K562 (cell line): ENCODE measurements around the gene ACVR2B. TPM values are rescaled to one million over a fixed set of nuclear protein-coding genes. Genes with fewer than 3 reads are reported as not detected.

Experiments
- ATAC-seq: fragments of 200-7000 bp; cut with Tn5 transposase; 3 replicates; pipeline ENCODE4 v1.9.1; 2020; ENCODE audit warnings: moderate library complexity
- BruUV-seq: library from RNA; stranded (reverse); fragments of 400-500 nt; replicated peaks from 2 replicates; lab custom pipeline; 2021; lab: Mats Ljungman, UMichigan
- CTCF ChIA-PET: fragments of 300-600 bp; formaldehyde crosslinking; extraction: SDS; loops from one replicate; lab custom pipeline; 2021; ENCODE audit warnings: low intra/inter-chr PET ratio; lab: Yijun Ruan, JAX
- POLR2A ChIA-PET: fragments of 300-600, 350-650 bp; sonication (Branson Sonifier 250); formaldehyde crosslinking; extraction: SDS; loops from one replicate; lab custom pipeline; 2021; ENCODE audit warnings: antibody characterized with exemption, inconsistent platforms; lab: Yijun Ruan, JAX
- DNase-seq, 4 experiments: peaks; one replicate each; pipeline versions ENCODE4 v3.0.0 to v3.0.0-alpha.2; 2011 to 2018; ENCODE audit warnings: low spot score in 3 of 4, mixed read lengths in 3 of 4; ENCODE audit errors: extremely low read depth in 1 of 4
- FAIRE-seq: peaks from 2 replicates; lab custom pipeline; 2011; peaks lifted over from hg19 to GRCh38; lab: Jason Lieb, UNC
- H2AFZ ChIP-seq: 2 replicates; pipeline ENCODE4 v1.6.0; 2011; ENCODE audit warnings: low read depth, low read length, control low read depth, inconsistent platforms
- H3K27ac ChIP-seq: fragments of 200-600 bp; 3 replicates; pipeline ENCODE4 v1.8.0; 2011; ENCODE audit warnings: low read depth, mild to moderate bottlenecking, control low read depth, inconsistent platforms, low read length, moderate library complexity, mixed read lengths; ENCODE audit errors: extremely low read depth
- H3K27me3 ChIP-seq, 2 experiments: fragments of 300-600 bp in 1 of 2; 2 replicates in 1 of 2; 3 replicates in 1 of 2; pipeline versions ENCODE4 v1.6.0 to v1.8.0; 2011; ENCODE audit warnings: inconsistent platforms in 2 of 2, low read length in 2 of 2, mild to moderate bottlenecking in 1 of 2, mixed read lengths in 1 of 2, moderate library complexity in 1 of 2; ENCODE audit not compliant: control insufficient read depth in 2 of 2, insufficient read depth in 2 of 2
- H3K36me3 ChIP-seq: fragments of 300-600 bp; 3 replicates; pipeline ENCODE4 v1.8.0; 2011; ENCODE audit warnings: mild to moderate bottlenecking, low read length, inconsistent platforms; ENCODE audit not compliant: control insufficient read depth, insufficient read depth
- H3K4me1 ChIP-seq, 2 experiments: fragments of 200-600 bp in 1 of 2; replicated peaks in 1 of 2; 2 replicates in 1 of 2; 3 replicates in 1 of 2; pipeline versions ENCODE4 v1.5.1 to v1.8.0; 2011; ENCODE audit warnings: inconsistent platforms in 2 of 2, low read length in 2 of 2, mild to moderate bottlenecking in 1 of 2, mixed read lengths in 1 of 2, moderate library complexity in 1 of 2; ENCODE audit not compliant: control insufficient read depth in 2 of 2, insufficient read depth in 2 of 2
- H3K4me2 ChIP-seq: 2 replicates; pipeline ENCODE4 v1.6.1; 2011; ENCODE audit warnings: low read length, control low read depth, inconsistent platforms, mixed read lengths; ENCODE audit not compliant: insufficient read depth
- H3K4me3 ChIP-seq: fragments of 200-600 bp; sonication (generic), shearing (Covaris generic); 2 replicates; pipeline ENCODE4 v1.5.1; 2016; ENCODE audit warnings: control low read depth, inconsistent platforms
- H3K79me2 ChIP-seq: fragments of 200-600 bp; 3 replicates; pipeline ENCODE4 v1.8.0; 2011; ENCODE audit warnings: low read length, inconsistent platforms; ENCODE audit not compliant: control insufficient read depth, insufficient read depth
- H3K9ac ChIP-seq, 2 experiments: 2 replicates each; pipeline versions ENCODE4 v1.6.0 to v1.6.1; 2011; ENCODE audit warnings: low read depth in 2 of 2, low read length in 2 of 2, control low read depth in 1 of 2, inconsistent platforms in 1 of 2, mild to moderate bottlenecking in 1 of 2, mixed read lengths in 1 of 2; ENCODE audit not compliant: insufficient read depth in 1 of 2
- H3K9me1 ChIP-seq: one replicate; pipeline ENCODE4 v1.6.0; 2011; ENCODE audit warnings: inconsistent platforms, mild to moderate bottlenecking, low read length, moderate library complexity; ENCODE audit not compliant: control insufficient read depth, insufficient read depth
- H3K9me3 ChIP-seq: replicated peaks from 2 replicates; pipeline ENCODE4 v1.5.1; 2011; ENCODE audit warnings: low read depth, low read length, inconsistent platforms; ENCODE audit not compliant: control insufficient read depth, insufficient read depth
- H4K20me1 ChIP-seq: replicated peaks from 2 replicates; pipeline ENCODE4 v1.6.1; 2011; ENCODE audit warnings: low read length, inconsistent platforms, mixed read lengths; ENCODE audit not compliant: control insufficient read depth, insufficient read depth
- CEBPG ChIP-seq, 3 experiments: fragments of 200-800 bp in 1 of 3; sonication (Bioruptor generic) in 1 of 3; sonication (generic) in 1 of 3; formaldehyde crosslinking in 1 of 3; IDR thresholded peaks in 2 of 3; conservative IDR thresholded peaks in 1 of 3; 2 replicates each; pipeline versions ENCODE4 v1.6.1 to v1.8.0; 2016 to 2022; ENCODE audit warnings: missing compliant biosample characterization in 2 of 3, missing genetic modification characterization in 2 of 3, mild to moderate bottlenecking in 1 of 3, missing genetic modification reagents in 1 of 3
- DIDO1 ChIP-seq: fragments of 450-650 bp; IDR thresholded peaks from 2 replicates; pipeline ENCODE4 v1.6.1; 2016; ENCODE audit warnings: low read depth, missing biosample characterization, missing genetic modification characterization
- FOXK1 ChIP-seq: sonication (generic); formaldehyde crosslinking; IDR thresholded peaks from 2 replicates; pipeline ENCODE4 v1.8.0; 2022; ENCODE audit warnings: missing genetic modification reagents, mild to moderate bottlenecking, borderline replicate concordance
- HMG20A ChIP-seq: fragments of 450-650 bp; formaldehyde crosslinking; conservative IDR thresholded peaks from 2 replicates; pipeline ENCODE4 v1.4.0; 2020; ENCODE audit warnings: mild to moderate bottlenecking, mixed read lengths
- IRF1 ChIP-seq: sonication (generic); formaldehyde crosslinking; IDR thresholded peaks from 2 replicates; pipeline ENCODE4 v1.8.0; 2022; ENCODE audit warnings: missing genetic modification reagents, mild to moderate bottlenecking, borderline replicate concordance
- IRF2 ChIP-seq: sonication (generic); formaldehyde crosslinking; IDR thresholded peaks from 2 replicates; pipeline ENCODE4 v1.8.1; 2022; ENCODE audit warnings: mild to moderate bottlenecking, missing genetic modification reagents
- KLF6 ChIP-seq: fragments of 250-450 bp; sonication (Bioruptor Pico); IDR thresholded peaks from 2 replicates; pipeline ENCODE4 v1.4.0; 2020; ENCODE audit warnings: mild to moderate bottlenecking, moderate library complexity, borderline replicate concordance
- MAX ChIP-seq: sonication (generic); formaldehyde crosslinking; IDR thresholded peaks from 2 replicates; pipeline ENCODE4 v1.9.0; 2022; ENCODE audit warnings: mild to moderate bottlenecking, missing genetic modification reagents
- MCM2 ChIP-seq: fragments of 450-650 bp; IDR thresholded peaks from 2 replicates; pipeline ENCODE4 v1.6.1; 2017; ENCODE audit warnings: low read depth, mild to moderate bottlenecking
- NCOR1 ChIP-seq: fragments of 450-650 bp; IDR thresholded peaks from 2 replicates; pipeline ENCODE4 v1.6.1; 2016; ENCODE audit warnings: mild to moderate bottlenecking, moderate library complexity
- PHF20 ChIP-seq: fragments of 450-650 bp; IDR thresholded peaks from 2 replicates; pipeline ENCODE4 v1.6.1; 2018; ENCODE audit not compliant: partially characterized antibody
- POLR3A ChIP-seq: IDR thresholded peaks from 2 replicates; pipeline ENCODE4 v1.6.1; 2011; ENCODE audit warnings: borderline replicate concordance, mild to moderate bottlenecking, moderate library complexity; ENCODE audit not compliant: insufficient read length, insufficient read depth; ENCODE audit errors: extremely low read depth
- PURB ChIP-seq: sonication (generic); formaldehyde crosslinking; IDR thresholded peaks from 2 replicates; pipeline ENCODE4 v1.9.0; 2021; ENCODE audit warnings: low read depth, mild to moderate bottlenecking, missing genetic modification reagents
- RBM14 ChIP-seq: fragments of 200-400 bp; formaldehyde crosslinking; IDR thresholded peaks from 2 replicates; pipeline ENCODE4 v1.6.1; 2018; ENCODE audit warnings: low read depth, mild to moderate bottlenecking, low read length, moderate library complexity, borderline replicate concordance; ENCODE audit not compliant: insufficient read depth
- TOE1 ChIP-seq, 2 experiments: fragments of 450-650 bp in 1 of 2; sonication (generic) in 1 of 2; formaldehyde crosslinking in 1 of 2; IDR thresholded peaks; 2 replicates each; pipeline versions ENCODE4 v1.7.1 to v1.8.0; 2016 to 2022; ENCODE audit warnings: borderline replicate concordance in 2 of 2, mild to moderate bottlenecking in 2 of 2, antibody characterized with exemption in 1 of 2, inconsistent platforms in 1 of 2, low read depth in 1 of 2, missing genetic modification reagents in 1 of 2, moderate library complexity in 1 of 2
- ZBTB8A ChIP-seq: fragments of 450-650 bp; IDR thresholded peaks from 2 replicates; pipeline ENCODE4 v1.6.1; 2018; ENCODE audit warnings: mild to moderate bottlenecking, moderate library complexity; ENCODE audit not compliant: partially characterized antibody
- ZNF121 ChIP-seq: sonication (generic); formaldehyde crosslinking; conservative IDR thresholded peaks from 2 replicates; pipeline ENCODE4 v1.8.0; 2022; ENCODE audit warnings: missing genetic modification reagents
- ZNF586 ChIP-seq: fragments of 450-650 bp; formaldehyde crosslinking; conservative IDR thresholded peaks from 2 replicates; pipeline ENCODE4 v1.4.0; 2020; ENCODE audit warnings: mild to moderate bottlenecking, moderate library complexity
- ZNF668 ChIP-seq: fragments of 250-450 bp; sonication (Bioruptor Pico); IDR thresholded peaks from 2 replicates; pipeline ENCODE4 v1.8.0; 2022; ENCODE audit warnings: mild to moderate bottlenecking, inconsistent platforms
- WGBS: fragments of 100-300 bp; shearing (Covaris generic); methylation state at CpG from one replicate; pipeline ENCODE4 v1.1.6; 2016; ENCODE audit warnings: low coverage, mixed read lengths; ENCODE audit not compliant: insufficient coverage; ENCODE audit errors: missing lambda C conversion rate; 5-methylcytosine and 5-hydroxymethylcytosine counted together
- in situ Hi-C: fragments of 300-500 bp; cut with MboI; formaldehyde crosslinking; loops from 4 replicates; pipeline ENCODE4 v1.15.0; 2018; ENCODE audit warnings: inconsistent platforms, mixed read lengths
- intact Hi-C: fragments of 100-400 bp; cut with micrococcal nuclease; formaldehyde crosslinking; loops from 2 replicates; pipeline ENCODE4 v1.14.2; 2022
- polyA plus RNA-seq, 8 experiments: library from polyadenylated mRNA; depleted of rRNA in 4 of 8; stranded (reverse) in 5 of 8; unstranded in 3 of 8; fragments of >200 nt; fragmentation: Nextera tagmentation in 2 of 8; fragmentation: Illumina TruSeq in 1 of 8; extraction: Ambion mirVana in 2 of 8; extraction: Trizol in 1 of 8; gene quantifications; 2 replicates each; pipeline versions ENCODE4 v1.2.1 to v1.2.3, GENCODE V29; 2011 to 2014; ENCODE audit warnings: inconsistent platforms in 1 of 8, missing spikeins in 1 of 8
- total RNA-seq, 7 experiments: library from RNA; depleted of rRNA in 6 of 7; stranded (reverse); fragments of >200 nt in 6 of 7; fragmentation: Illumina TruSeq in 2 of 7; extraction: Trizol in 2 of 7; gene quantifications; 2 replicates each; pipeline versions ENCODE4 v1.2.1 to v1.2.3, GENCODE V29; 2011 to 2021; ENCODE audit warnings: low replicate concordance in 1 of 7

The ACVR2B gene
- total and polyA plus RNA-seq, 9 of the 15 experiments (the other 6 are each of a cell fraction or from before 2014, with no cell fraction given) = 1.8 to 23.7 (median 7.1) TPM

GRCh38 chr3:38487323-38487722, 33.6 kb downstream of the ACVR2B start (continued):
- TF ChIP-seq POLR3A (no peak), ZNF586 (no peak), HMG20A (CRISPR knock-in tag) (no peak), IRF2 (CRISPR knock-in tag) (no peak), MCM2 (no peak), DIDO1 (tag) (no peak)

GRCh38 chr3:38488949-38489348, 35.3 kb downstream of the ACVR2B start:
- no peak overlapping the region for H3K4me3 ChIP-seq
- FAIRE-seq (no peak), ATAC-seq (no peak), DNase-seq (no peak)
- no peaks in the 10 kb centered on the region for H3K79me2 ChIP-seq
- no peaks in the 10 kb centered on the region for H3K27me3 ChIP-seq
- H2AFZ ChIP-seq = no peak overlapping the region
- no peaks in the 10 kb centered on the region for H3K4me1 ChIP-seq
- ChIA-PET CTCF (no interaction called here), POLR2A (interaction anchor here (0.9 kb wide), 1 partner anchor 20 kb away, joined by 4 read pairs; no protein-coding TSS in a partner anchor)
- no peaks in the 10 kb centered on the region for H3K9me1 ChIP-seq
- BruUV-seq = no TSS peak
- H4K20me1 ChIP-seq = no peaks in the 10 kb centered on the region
- H3K36me3 ChIP-seq = 0 out of 3 replicates have a peak, but pooled peaks cover under 1% of the 10 kb centered on the region
- no peak overlapping the region for H3K4me2 ChIP-seq
- H3K27ac ChIP-seq = no peak overlapping the region
- no peaks in the 10 kb centered on the region for H3K9me3 ChIP-seq
- intact Hi-C loops (no loop called here), in situ Hi-C loops (no loop called here)
- no peak overlapping the region for H3K9ac ChIP-seq
- WGBS = 51% methylated on average over 2 of the region's 2 CpGs
- TF ChIP-seq FOXK1 (CRISPR knock-in tag) (no peak), PURB (CRISPR knock-in tag) (no peak), PHF20 (no peak), ZBTB8A (no peak), NCOR1 (no peak), KLF6 (CRISPR knock-in tag) (no peak), RBM14 (no peak), ZNF668 (CRISPR knock-in tag) (no peak), CEBPG (CRISPR knock-in tag; IDR thresholded peaks at IDR 0.05) (no peak), CEBPG (tag; conservative IDR thresholded peaks at IDR 0.05 in 1 of 2, IDR thresholded peaks at IDR 0.05 in 1 of 2) (no peak), IRF1 (CRISPR knock-in tag) (no peak), TOE1 (IDR thresholded peaks at IDR 0.05; ENCODE audit: borderline replicate concordance) (no peak), TOE1 (CRISPR knock-in tag; IDR thresholded peaks at IDR 0.05; ENCODE audit: borderline replicate concordance, low read depth) (no peak), ZNF121 (no peak), MAX (CRISPR knock-in tag) (no peak)
